ENCODE results near the gene STX8. TPM values are rescaled to one million over a fixed set of nuclear protein-coding genes. Genes with fewer than 3 reads are reported as not detected.

STX8 gene
- total RNA-seq, 1 experiment from 2014 or later: 38.8 TPM

- RAD21 ChIA-PET (ENCODE audit: low non-redundant PET in 1 of 2, low total read pairs in 2 of 2, uncharacterized antibody in 2 of 2, unreplicated experiment in 2 of 2): no interaction called here
- POLR2A ChIA-PET: no interaction called here
- ATAC-seq: no peak
- TF ChIP-seq TCF7L2 (IDR thresholded peaks at IDR 0.05; ENCODE audit: borderline replicate concordance, extremely low read depth, insufficient read depth, insufficient read length): no peak
- no peak for TF ChIP-seq JUND (IDR thresholded peaks at IDR 0.05)
- no peak for TF ChIP-seq REST (IDR thresholded peaks at IDR 0.05; ENCODE audit: low read depth)
- no peak for TF ChIP-seq SP1 (IDR thresholded peaks at IDR 0.05; ENCODE audit: low read depth)
- no peak for TF ChIP-seq FOSL1 (IDR thresholded peaks at IDR 0.05; ENCODE audit: low read depth)
- TF ChIP-seq POLR2AphosphoS5 (IDR thresholded peaks at IDR 0.05; ENCODE audit: low read depth, low read length): no peak
- no peak for TF ChIP-seq ELF1 (IDR thresholded peaks at IDR 0.05; ENCODE audit: borderline replicate concordance, low read depth)
- TF ChIP-seq POLR2A (IDR thresholded peaks at IDR 0.05; ENCODE audit: borderline replicate concordance, extremely low read depth, insufficient read depth, insufficient read length): no peak
- TF ChIP-seq EZH2 (IDR thresholded peaks at IDR 0.05): no peak
- TF ChIP-seq CEBPB (IDR thresholded peaks at IDR 0.05; ENCODE audit: low read depth): no peak
- TF ChIP-seq YY1 (IDR thresholded peaks at IDR 0.05; ENCODE audit: extremely low read depth, insufficient replicate concordance, low read depth, low read length): no peak
- no peak for TF ChIP-seq CTCF (IDR thresholded peaks at IDR 0.05 in 2 of 3, conservative IDR thresholded peaks at IDR 0.05 in 1 of 3; ENCODE audit: borderline replicate concordance in 1 of 3, insufficient read depth in 1 of 3, low read depth in 2 of 3, low read length in 2 of 3)
- Histone ChIP-seq H3K9me3 (ENCODE audit: control insufficient read depth in 1 of 2, insufficient read depth in 1 of 2, low read depth in 1 of 2, low read length in 2 of 2) (no peaks in the 10 kb centered on the region), H3K79me2 (ENCODE audit: insufficient read depth, low read length) (no peaks in the 10 kb centered on the region), H3K9ac (ENCODE audit: low read length) (no peak overlapping the region), H3K36me3 (ENCODE audit: control insufficient read depth in 1 of 2, insufficient read depth in 2 of 2, low read length in 2 of 2) (no peaks in the 10 kb centered on the region), H2AFZ (ENCODE audit: low read depth, low read length, poor library complexity, severe bottlenecking) (no peak overlapping the region), H3K27ac (ENCODE audit: low read depth, low read length) (no peak overlapping the region), H3K4me1 (ENCODE audit: control insufficient read depth in 1 of 2, insufficient read depth in 2 of 2, low read length in 2 of 2) (no peaks in the 10 kb centered on the region), H3K27me3 (ENCODE audit: insufficient read depth, low read length) (no peaks in the 10 kb centered on the region), H3K4me2 (ENCODE audit: low read length) (no peak overlapping the region), H4K20me1 (ENCODE audit: insufficient read depth) (no peaks in the 10 kb centered on the region), H3K9me2 (ENCODE audit: insufficient read depth) (no peaks in the 10 kb centered on the region), H3K4me3 (replicated peaks in 1 of 2; ENCODE audit: low read depth in 1 of 2, low read length in 2 of 2) (no peak overlapping the region)
- no peak for DNase-seq (ENCODE audit: low read depth, low spot score)
- CTCF ChIA-PET: no interaction called here
- intact Hi-C loops (cut with micrococcal nuclease): no loop called here
- no TSS peak for BruUV-seq (replicated peaks)
Observed at GRCh38 chr17:9382626-9383025, 193.0 kb downstream of the STX8 start.
